Gastrocnemius medialis (tissue), 4 donors: ENCODE data around the gene SIX4. TPM values are rescaled to one million over a fixed set of nuclear protein-coding genes. Genes with fewer than 3 reads are reported as not detected.

ENCODE experiments used
- ATAC-seq, 2 donors: fragments of 150-250 bp; one replicate each; pipeline ENCODE4 v1.9.1; 2016
- DNase-seq, 2 donors: peaks; one replicate each; pipeline ENCODE4 v3.0.0-alpha.2; 2019
- H3K27ac ChIP-seq, 4 donors: fragments of 200-600 bp; sonication (generic); 1 replicate in 1 of 4; 2 replicates in 3 of 4; pipeline ENCODE4 v1.5.1; 2016 to 2018; ENCODE audit warnings: mild to moderate bottlenecking in 2 of 4, moderate library complexity in 1 of 4
- H3K27me3 ChIP-seq, 3 donors: fragments of 200-600 bp; sonication (generic) in 2 of 3; 1 replicate in 1 of 3; 2 replicates in 2 of 3; pipeline versions ENCODE4 v1.5.1 to v1.6.0; 2016 to 2019; ENCODE audit warnings: mild to moderate bottlenecking in 1 of 3, moderate library complexity in 1 of 3
- H3K36me3 ChIP-seq, 2 donors: fragments of 200-600 bp; sonication (generic) in 1 of 2; one replicate each; pipeline ENCODE4 v1.5.1; 2017 to 2018
- H3K4me1 ChIP-seq, 2 donors: fragments of 200-600 bp; sonication (generic) in 1 of 2; one replicate each; pipeline ENCODE4 v1.5.1; 2016 to 2017; ENCODE audit warnings: mild to moderate bottlenecking in 2 of 2
- H3K4me3 ChIP-seq, 4 donors: fragments of 200-600 bp; sonication (generic) in 3 of 4; 1 replicate in 1 of 4; 2 replicates in 3 of 4; pipeline ENCODE4 v1.5.1; 2016 to 2019; ENCODE audit warnings: mild to moderate bottlenecking in 2 of 4
- H3K9me3 ChIP-seq, 3 donors: fragments of 200-600 bp; sonication (generic) in 2 of 3; 1 replicate in 1 of 3; 2 replicates in 2 of 3; pipeline ENCODE4 v1.5.1; 2016 to 2019
- CTCF ChIP-seq, 5 experiments: fragments of 450-650 bp in 3 of 5; fragments of 200-600 bp in 2 of 5; sonication (generic) in 2 of 5; IDR thresholded peaks in 4 of 5; conservative IDR thresholded peaks in 1 of 5; 1 replicate in 4 of 5; 2 replicates in 1 of 5; pipeline ENCODE4 v1.5.1; 2016 to 2019; ENCODE audit warnings: antibody characterized with exemption in 5 of 5, mild to moderate bottlenecking in 3 of 5, moderate library complexity in 3 of 5
- POLR2A ChIP-seq, 2 donors: fragments of 450-650 bp; IDR thresholded peaks; one replicate each; pipeline ENCODE4 v1.6.1; 2017; ENCODE audit warnings: antibody characterized with exemption in 2 of 2, mild to moderate bottlenecking in 2 of 2, moderate library complexity in 2 of 2
- in situ Hi-C, 4 donors: fragments of 200-750 bp; cut with MboI; loops; one replicate each; pipeline versions ENCODE4 v1.15.0 to v1.8.0; 2017; ENCODE audit warnings: low sequenced_read_pairs in 4 of 4
- intact Hi-C: fragments of 100-400 bp; cut with DNase I; formaldehyde crosslinking; loops from one replicate; pipeline ENCODE4 v1.15.1; 2023; ENCODE audit warnings: low total_unique reads
- total RNA-seq, 4 donors: library from RNA; depleted of rRNA; stranded (reverse); fragments of >200 nt; gene quantifications; one replicate each; pipeline versions ENCODE4 v1.1.0 to v1.2.3, GENCODE V29; 2016

The SIX4 gene
- total RNA-seq, 4 donors from 2014 or later = 27.8 to 62.6 (median 46.1) TPM

- H3K9me3 ChIP-seq = no peaks in the 10 kb centered on the region
- ATAC-seq = no peak
Measured at GRCh38 chr14:60686865-60687264, 37.3 kb downstream of the SIX4 start.

GRCh38 chr14:60684203-60684602 lies 39.9 kb downstream of the SIX4 start:
- in situ Hi-C loops = no loop called here
- no peak for ATAC-seq
- H3K36me3 ChIP-seq = no peaks in the 10 kb centered on the region

More at GRCh38 chr14:60686865-60687264, 37.3 kb downstream of the SIX4 start:
- Histone ChIP-seq H3K4me3 (no peak overlapping the region), H3K27ac (no peak overlapping the region), H3K36me3 (no peaks in the 10 kb centered on the region), H3K4me1 (no peaks in the 10 kb centered on the region), H3K27me3 (no peaks in the 10 kb centered on the region)
- in situ Hi-C loops (no loop called here), intact Hi-C loops (no loop called here)
- no peak for TF ChIP-seq POLR2A (IDR thresholded peaks at IDR 0.05)
- TF ChIP-seq CTCF (IDR thresholded peaks at IDR 0.05 in 4 of 5, conservative IDR thresholded peaks at IDR 0.05 in 1 of 5) = no peak
- DNase-seq = no peak

DNA sequence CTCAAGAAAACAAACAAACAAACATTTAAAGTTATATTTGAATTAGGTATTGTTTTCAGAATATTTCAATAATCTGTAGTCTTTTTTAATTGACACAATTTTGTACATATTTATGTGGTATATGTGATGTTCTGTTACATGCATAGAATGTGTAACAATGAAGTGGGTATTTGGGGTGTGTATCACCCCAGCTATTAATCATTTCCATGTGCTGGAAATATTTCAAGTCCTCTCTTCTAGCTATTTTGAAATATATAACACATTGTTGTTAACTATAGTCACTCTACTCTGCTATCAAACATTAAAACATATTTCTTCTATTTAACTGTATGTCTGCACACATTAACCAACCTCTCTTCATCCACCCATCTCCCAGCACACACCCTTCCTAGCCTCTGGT lies 42.9 kb downstream of the SIX4 start:
- no peak for ATAC-seq
- Histone ChIP-seq H3K9me3 (no peaks in the 10 kb centered on the region), H3K27me3 (no peaks in the 10 kb centered on the region), H3K4me1 (no peaks in the 10 kb centered on the region), H3K4me3 (no peak overlapping the region), H3K27ac (no peak overlapping the region), H3K36me3 (no peaks in the 10 kb centered on the region)
- in situ Hi-C loops = no loop called here
- DNase-seq = no peak
- TF ChIP-seq CTCF (IDR thresholded peaks at IDR 0.05 in 4 of 5, conservative IDR thresholded peaks at IDR 0.05 in 1 of 5) (no peak), POLR2A (IDR thresholded peaks at IDR 0.05) (no peak)
- intact Hi-C loops = no loop called here

More at GRCh38 chr14:60684203-60684602, 39.9 kb downstream of the SIX4 start:
- TF ChIP-seq POLR2A (IDR thresholded peaks at IDR 0.05) (no peak), CTCF (IDR thresholded peaks at IDR 0.05 in 4 of 5, conservative IDR thresholded peaks at IDR 0.05 in 1 of 5) (no peak)
- intact Hi-C loops = no loop called here
- Histone ChIP-seq H3K4me1 (no peaks in the 10 kb centered on the region), H3K9me3 (no peaks in the 10 kb centered on the region), H3K4me3 (no peak overlapping the region), H3K27ac (no peak overlapping the region), H3K27me3 (no peaks in the 10 kb centered on the region)
- DNase-seq = no peak

GRCh38 chr14:60680511-60680910 lies 43.6 kb downstream of the SIX4 start:
- Histone ChIP-seq H3K27me3 (no peaks in the 10 kb centered on the region), H3K27ac (no peak overlapping the region), H3K36me3 (no peaks in the 10 kb centered on the region), H3K4me1 (no peaks in the 10 kb centered on the region), H3K9me3 (no peaks in the 10 kb centered on the region), H3K4me3 (no peak overlapping the region)
- in situ Hi-C loops = no loop called here
- intact Hi-C loops = no loop called here
- DNase-seq (no peak), ATAC-seq (no peak)
- TF ChIP-seq POLR2A (IDR thresholded peaks at IDR 0.05) (no peak), CTCF (IDR thresholded peaks at IDR 0.05 in 4 of 5, conservative IDR thresholded peaks at IDR 0.05 in 1 of 5) (no peak)

GRCh38 chr14:60679566-60680258 lies 44.4 kb downstream of the SIX4 start:
- no peak for TF ChIP-seq POLR2A (IDR thresholded peaks at IDR 0.05)
- TF ChIP-seq CTCF (IDR thresholded peaks at IDR 0.05 in 4 of 5, conservative IDR thresholded peaks at IDR 0.05 in 1 of 5) = no peak
- H3K27ac ChIP-seq = no peak overlapping the region
- no peak for ATAC-seq
- no peaks in the 10 kb centered on the region for H3K9me3 ChIP-seq
- intact Hi-C loops = no loop called here
- in situ Hi-C loops = no loop called here
- no peaks in the 10 kb centered on the region for H3K4me1 ChIP-seq
- no peak for DNase-seq
- H3K36me3 ChIP-seq = no peaks in the 10 kb centered on the region
- no peaks in the 10 kb centered on the region for H3K27me3 ChIP-seq
- no peak overlapping the region for H3K4me3 ChIP-seq
